H1 (cell line): ENCODE results near the gene SLC25A28. TPM values are rescaled to one million over a fixed set of nuclear protein-coding genes. Genes with fewer than 3 reads are reported as not detected.

Source experiments
- CTCF ChIA-PET: fragments of 300-600 bp; sonication (Branson Sonifier 250); formaldehyde crosslinking; loops from one replicate; lab custom pipeline; 2021; ENCODE audit not compliant: partially characterized antibody; lab: Charles Lee
- POLR2A ChIA-PET: fragments of 300-600 bp; sonication (Branson Sonifier 250); formaldehyde crosslinking; loops from one replicate; lab custom pipeline; 2021; ENCODE audit warnings: inconsistent platforms; ENCODE audit not compliant: partially characterized antibody; lab: Charles Lee
- DNase-seq, 2 experiments: peaks; one replicate each; pipeline versions ENCODE4 v3.0.0 to v3.0.0-alpha.2; 2010 to 2022; ENCODE audit warnings: low spot score in 2 of 2, low read depth in 1 of 2, mixed read lengths in 1 of 2
- FAIRE-seq: peaks from 2 replicates; lab custom pipeline; 2011; peaks lifted over from hg19 to GRCh38; lab: Jason Lieb, UNC
- H2AFZ ChIP-seq: 2 replicates; pipeline ENCODE4 v1.8.1; 2012; ENCODE audit warnings: low read length, inconsistent platforms
- H2AK5ac ChIP-seq: 2 replicates; pipeline ENCODE4 v1.6.1; 2013; ENCODE audit warnings: low read depth, low read length
- H2BK120ac ChIP-seq: replicated peaks from 2 replicates; pipeline ENCODE3; 2013; ENCODE audit warnings: low read depth, low read length, inconsistent platforms
- H2BK12ac ChIP-seq: 2 replicates; pipeline ENCODE4 v1.6.1; 2013; ENCODE audit warnings: low read depth, low read length
- H2BK15ac ChIP-seq: 2 replicates; pipeline ENCODE4 v1.6.1; 2013; ENCODE audit warnings: low read length
- H2BK20ac ChIP-seq: 2 replicates; pipeline ENCODE4 v1.6.1; 2013; ENCODE audit warnings: low read length
- H2BK5ac ChIP-seq: 2 replicates; pipeline ENCODE4 v1.6.1; 2013; ENCODE audit warnings: low read depth, low read length
- H3K14ac ChIP-seq: 2 replicates; pipeline ENCODE4 v1.6.1; 2013; ENCODE audit warnings: inconsistent platforms; ENCODE audit not compliant: insufficient read length
- H3K18ac ChIP-seq: 2 replicates; pipeline ENCODE4 v1.6.1; 2013; ENCODE audit warnings: low read length; ENCODE audit errors: extremely low read depth
- H3K23ac ChIP-seq: 2 replicates; pipeline ENCODE4 v1.6.1; 2013; ENCODE audit warnings: inconsistent platforms; ENCODE audit not compliant: insufficient read length
- H3K23me2 ChIP-seq: 2 replicates; pipeline ENCODE4 v1.6.1; 2013; ENCODE audit warnings: low read depth, low read length
- H3K27ac ChIP-seq: 2 replicates; pipeline ENCODE4 v1.6.1; 2011; ENCODE audit warnings: low read depth, low read length, inconsistent platforms
- H3K27me3 ChIP-seq, 4 experiments: replicated peaks in 1 of 4; 1 replicate in 1 of 4; 2 replicates in 3 of 4; pipeline versions ENCODE4 v1.6.1 to v1.8.1; 2011 to 2013; ENCODE audit warnings: low read length in 3 of 4, mild to moderate bottlenecking in 3 of 4, inconsistent platforms in 2 of 4, mixed read lengths in 2 of 4, moderate library complexity in 1 of 4; ENCODE audit not compliant: control insufficient read depth in 3 of 4, insufficient read depth in 3 of 4; ENCODE audit errors: extremely low read depth in 1 of 4
- H3K36me3 ChIP-seq, 4 experiments: 2 replicates each; pipeline versions ENCODE4 v1.6.1 to v1.8.1; 2011 to 2013; ENCODE audit warnings: mild to moderate bottlenecking in 4 of 4, low read length in 3 of 4, moderate library complexity in 2 of 4, control low read depth in 1 of 4, inconsistent platforms in 1 of 4; ENCODE audit not compliant: insufficient read depth in 4 of 4, control insufficient read depth in 2 of 4
- H3K4ac ChIP-seq: replicated peaks from 2 replicates; pipeline ENCODE3; 2013; ENCODE audit warnings: low read length, low read depth, mixed read lengths, inconsistent platforms; ENCODE audit not compliant: insufficient read length
- H3K4me1 ChIP-seq, 4 experiments: replicated peaks in 1 of 4; 1 replicate in 1 of 4; 2 replicates in 3 of 4; pipeline versions ENCODE4 v1.6.1 to v1.8.1; 2011 to 2013; ENCODE audit warnings: low read length in 3 of 4, inconsistent platforms in 2 of 4, mixed read lengths in 1 of 4; ENCODE audit not compliant: insufficient read depth in 4 of 4, control insufficient read depth in 3 of 4
- H3K4me2 ChIP-seq, 2 experiments: 2 replicates each; pipeline versions ENCODE4 v1.6.1 to v1.8.1; 2011 to 2013; ENCODE audit warnings: low read depth in 2 of 2, low read length in 2 of 2, control low read depth in 1 of 2, inconsistent platforms in 1 of 2, mild to moderate bottlenecking in 1 of 2; ENCODE audit not compliant: insufficient read depth in 1 of 2
- H3K4me3 ChIP-seq, 4 experiments: fragments of 200-600, 300-600 bp in 1 of 4; sonication (generic), shearing (Covaris generic), sonication (Bioruptor Twin) in 1 of 4; 2 replicates each; pipeline versions ENCODE4 v1.5.1 to v1.8.1; 2011 to 2016; ENCODE audit warnings: low read length in 4 of 4, low read depth in 3 of 4, control low read depth in 2 of 4, inconsistent platforms in 2 of 4, mild to moderate bottlenecking in 2 of 4, mixed read lengths in 1 of 4, moderate library complexity in 1 of 4; ENCODE audit not compliant: insufficient read depth in 2 of 4; ENCODE audit errors: extremely low read depth in 1 of 4
- H3K56ac ChIP-seq: replicated peaks from 2 replicates; pipeline ENCODE3; 2013; ENCODE audit warnings: low read depth, mild to moderate bottlenecking, mixed read lengths, low read length, inconsistent platforms; ENCODE audit not compliant: insufficient read length
- H3K79me1 ChIP-seq: 2 replicates; pipeline ENCODE4 v1.6.1; 2013; ENCODE audit warnings: low read depth, low read length, control low read depth
- H3K79me2 ChIP-seq, 2 experiments: 2 replicates each; pipeline versions ENCODE4 v1.6.1 to v1.8.1; 2012 to 2013; ENCODE audit warnings: low read length in 2 of 2, mild to moderate bottlenecking in 2 of 2, inconsistent platforms in 1 of 2; ENCODE audit not compliant: insufficient read depth in 2 of 2, control insufficient read depth in 1 of 2
- H3K9ac ChIP-seq, 4 experiments: replicated peaks in 1 of 4; 1 replicate in 1 of 4; 2 replicates in 3 of 4; pipeline versions ENCODE4 v1.6.1 to v1.8.1; 2011 to 2013; ENCODE audit warnings: low read depth in 3 of 4, low read length in 3 of 4, control low read depth in 2 of 4, mild to moderate bottlenecking in 2 of 4, moderate library complexity in 2 of 4, inconsistent platforms in 1 of 4; ENCODE audit errors: extremely low read depth in 1 of 4
- H3K9me3 ChIP-seq, 2 experiments: 2 replicates each; pipeline versions ENCODE4 v1.6.1 to v1.8.1; 2012 to 2013; ENCODE audit warnings: mild to moderate bottlenecking in 2 of 2, moderate library complexity in 2 of 2, control low read depth in 1 of 2, inconsistent platforms in 1 of 2, low read depth in 1 of 2, low read length in 1 of 2, mixed read lengths in 1 of 2; ENCODE audit not compliant: insufficient read depth in 2 of 2
- H4K20me1 ChIP-seq, 2 experiments: replicated peaks in 1 of 2; 2 replicates each; pipeline versions ENCODE3 to v1.8.1; 2011 to 2013; ENCODE audit warnings: inconsistent platforms in 2 of 2, low read length in 2 of 2, mild to moderate bottlenecking in 1 of 2; ENCODE audit not compliant: insufficient read depth in 2 of 2, control insufficient read depth in 1 of 2
- H4K5ac ChIP-seq: 2 replicates; pipeline ENCODE4 v1.6.1; 2013; ENCODE audit warnings: low read length, low read depth, mixed read lengths, inconsistent platforms; ENCODE audit not compliant: insufficient read length
- H4K8ac ChIP-seq: 2 replicates; pipeline ENCODE4 v1.8.0; 2013; ENCODE audit warnings: mild to moderate bottlenecking, moderate library complexity, low read length, inconsistent platforms; ENCODE audit not compliant: insufficient read depth; ENCODE audit errors: extremely low read depth
- H4K91ac ChIP-seq: replicated peaks from 2 replicates; pipeline ENCODE3; 2013; ENCODE audit warnings: low read length, mixed read lengths, inconsistent platforms; ENCODE audit not compliant: insufficient read length
- HDAC2 ChIP-seq, 2 experiments: fragments of 300-600 bp in 1 of 2; sonication (generic) in 1 of 2; IDR thresholded peaks; 2 replicates each; pipeline ENCODE4 v1.6.1; 2011 to 2012; ENCODE audit warnings: low read depth in 2 of 2, low read length in 2 of 2, mild to moderate bottlenecking in 2 of 2, moderate library complexity in 2 of 2, borderline replicate concordance in 1 of 2, inconsistent platforms in 1 of 2
- RXRA ChIP-seq: IDR thresholded peaks from 2 replicates; pipeline ENCODE4 v1.6.1; 2011; ENCODE audit warnings: low read depth, mild to moderate bottlenecking, low read length, moderate library complexity; ENCODE audit not compliant: insufficient read depth
- SIRT6 ChIP-seq: IDR thresholded peaks from one replicate; pipeline ENCODE4 v1.7.1; 2012; ENCODE audit warnings: low read length, inconsistent platforms
- TAF1 ChIP-seq: IDR thresholded peaks from 2 replicates; pipeline ENCODE4 v1.6.1; 2011; ENCODE audit warnings: mild to moderate bottlenecking, low read depth, low read length
- WGBS, 2 experiments: shearing (Covaris generic) in 1 of 2; methylation state at CpG; one replicate each; pipeline versions ENCODE4 v1.1.6 to v1.1.7; 2013 to 2015; ENCODE audit warnings: low lambda C conversion rate in 2 of 2, mixed read lengths in 2 of 2, inconsistent platforms in 1 of 2, low coverage in 1 of 2, missing lambda C conversion rate in 1 of 2; ENCODE audit not compliant: insufficient replicate concordance in 2 of 2, insufficient coverage in 1 of 2, insufficient read length in 1 of 2; ENCODE audit errors: extremely low coverage in 1 of 2, missing lambda C conversion rate in 1 of 2; 5-methylcytosine and 5-hydroxymethylcytosine counted together
- polyA plus RNA-seq, 7 experiments: library from polyadenylated mRNA; depleted of rRNA in 3 of 7; stranded (reverse) in 5 of 7; unstranded in 2 of 7; fragments of >200 nt in 5 of 7; fragments of 200-250 nt in 2 of 7; gene quantifications; 1 replicate in 5 of 7; 2 replicates in 1 of 7; 4 replicates in 1 of 7; pipeline versions ENCODE4 v1.2.1 to v1.2.3, GENCODE V29; 2011 to 2013; ENCODE audit warnings: missing spikeins in 2 of 7, mixed read lengths in 2 of 7
- total RNA-seq: library from RNA; stranded (reverse); fragmentation: NEBNext Ultra II Directional; extraction: Animal tissue kit (Norgen Biotek cat#: 25700); gene quantifications from 2 replicates; pipeline ENCODE4 v1.2.1, GENCODE V29; 2021

SLC25A28 gene
- total and polyA plus RNA-seq, 2 of the 8 experiments (the other 6 are each of a cell fraction or from before 2014, with no cell fraction given) = 17.2 to 18.5 TPM

GRCh38 chr10:99573790-99574189 is 46.4 kb downstream of the SLC25A28 start:
- Histone ChIP-seq H4K20me1 (no peaks in the 10 kb centered on the region), H3K27ac (no peak overlapping the region), H3K79me2 (no peaks in the 10 kb centered on the region), H3K79me1 (no peaks in the 10 kb centered on the region), H2BK12ac (no peak overlapping the region), H4K8ac (no peak overlapping the region), H3K9me3 (no peaks in the 10 kb centered on the region), H3K4me2 (no peak overlapping the region), H4K5ac (no peak overlapping the region), H4K91ac (no peak overlapping the region), H3K4me3 (no peak overlapping the region), H3K18ac (no peak overlapping the region), H3K9ac (no peak overlapping the region), H2AFZ (no peak overlapping the region), H2BK120ac (no peak overlapping the region), H3K23ac (no peak overlapping the region), H2BK20ac (no peak overlapping the region), H3K23me2 (no peaks in the 10 kb centered on the region; the same call in 1 of the 2 replicates), H3K4me1 (peaks cover 2 to 7% (median 3%) of the 10 kb centered on the region in 4 experiments; a peak in 4 of 7 replicates), H3K36me3 (no peaks in the 10 kb centered on the region), H2BK5ac (no peak overlapping the region), H3K27me3 (no peaks in the 10 kb centered on the region; a peak in 1 of 7 replicates), H3K56ac (no peak overlapping the region), H3K14ac (no peak overlapping the region), H2BK15ac (no peak overlapping the region), H3K4ac (no peak overlapping the region), H2AK5ac (no peak overlapping the region)
- POLR2A ChIA-PET = no interaction called here
- FAIRE-seq (no peak), DNase-seq (no peak)
- WGBS, 2 experiments = 87% methylated on average over 5 of the region's 5 CpGs; no CpG with 5 or more reads in 1 of the 2 experiments
- CTCF ChIA-PET = interaction anchor here (1.8 to 2.2 kb wide), 2 partner anchors 13 to 14 kb away, joined by 5 to 11 read pairs; no protein-coding TSS in a partner anchor
- TF ChIP-seq TAF1 (no peak), SIRT6 (no peak), HDAC2 (IDR thresholded peaks at IDR 0.05; ENCODE audit: borderline replicate concordance in 1 of 2, low read depth in 2 of 2, low read length in 2 of 2) (no peak), RXRA (no peak)
